ENCODE measurements around the gene LRIT1. TPM values are rescaled to one million over a fixed set of nuclear protein-coding genes. Genes with fewer than 3 reads are reported as not detected.

Gene LRIT1, protein sequence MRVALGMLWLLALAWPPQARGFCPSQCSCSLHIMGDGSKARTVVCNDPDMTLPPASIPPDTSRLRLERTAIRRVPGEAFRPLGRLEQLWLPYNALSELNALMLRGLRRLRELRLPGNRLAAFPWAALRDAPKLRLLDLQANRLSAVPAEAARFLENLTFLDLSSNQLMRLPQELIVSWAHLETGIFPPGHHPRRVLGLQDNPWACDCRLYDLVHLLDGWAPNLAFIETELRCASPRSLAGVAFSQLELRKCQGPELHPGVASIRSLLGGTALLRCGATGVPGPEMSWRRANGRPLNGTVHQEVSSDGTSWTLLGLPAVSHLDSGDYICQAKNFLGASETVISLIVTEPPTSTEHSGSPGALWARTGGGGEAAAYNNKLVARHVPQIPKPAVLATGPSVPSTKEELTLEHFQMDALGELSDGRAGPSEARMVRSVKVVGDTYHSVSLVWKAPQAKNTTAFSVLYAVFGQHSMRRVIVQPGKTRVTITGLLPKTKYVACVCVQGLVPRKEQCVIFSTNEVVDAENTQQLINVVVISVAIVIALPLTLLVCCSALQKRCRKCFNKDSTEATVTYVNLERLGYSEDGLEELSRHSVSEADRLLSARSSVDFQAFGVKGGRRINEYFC
- under 1 TPM in 2 of 4 donors, not detected in 2; 0.19 to 0.34 TPM for total RNA-seq

- no peaks in the 10 kb centered on the region for H3K36me3 ChIP-seq
- TF ChIP-seq POLR2A (IDR thresholded peaks at IDR 0.05): no peak
- TF ChIP-seq, protein P1, sequence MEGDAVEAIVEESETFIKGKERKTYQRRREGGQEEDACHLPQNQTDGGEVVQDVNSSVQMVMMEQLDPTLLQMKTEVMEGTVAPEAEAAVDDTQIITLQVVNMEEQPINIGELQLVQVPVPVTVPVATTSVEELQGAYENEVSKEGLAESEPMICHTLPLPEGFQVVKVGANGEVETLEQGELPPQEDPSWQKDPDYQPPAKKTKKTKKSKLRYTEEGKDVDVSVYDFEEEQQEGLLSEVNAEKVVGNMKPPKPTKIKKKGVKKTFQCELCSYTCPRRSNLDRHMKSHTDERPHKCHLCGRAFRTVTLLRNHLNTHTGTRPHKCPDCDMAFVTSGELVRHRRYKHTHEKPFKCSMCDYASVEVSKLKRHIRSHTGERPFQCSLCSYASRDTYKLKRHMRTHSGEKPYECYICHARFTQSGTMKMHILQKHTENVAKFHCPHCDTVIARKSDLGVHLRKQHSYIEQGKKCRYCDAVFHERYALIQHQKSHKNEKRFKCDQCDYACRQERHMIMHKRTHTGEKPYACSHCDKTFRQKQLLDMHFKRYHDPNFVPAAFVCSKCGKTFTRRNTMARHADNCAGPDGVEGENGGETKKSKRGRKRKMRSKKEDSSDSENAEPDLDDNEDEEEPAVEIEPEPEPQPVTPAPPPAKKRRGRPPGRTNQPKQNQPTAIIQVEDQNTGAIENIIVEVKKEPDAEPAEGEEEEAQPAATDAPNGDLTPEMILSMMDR (IDR thresholded peaks at IDR 0.05): no peak
- WGBS, 2 donors: 53 to 74% methylated on average over 3 to 4 of the region's 13 CpGs
- H3K9me3 ChIP-seq: no peaks in the 10 kb centered on the region
- H3K4me1 ChIP-seq: no peaks in the 10 kb centered on the region
- H3K4me3 ChIP-seq: no peak within 1 kb of the TSS
- H3K27ac ChIP-seq: no peak within 1 kb of the TSS
- H3K27me3 ChIP-seq: peaks cover 0 to 31% (median 0%) of the 10 kb centered on the region in 4 donors
- DNase-seq: no peak
- intact Hi-C loops (cut with DNase I): no loop called here
Observed at GRCh38 chr10:84241185-84241790, at the start of gene LRIT1. Gene LRIT1 (minus strand): TSS chr10:84241546. CDS start chr10:84241439, 107 bp downstream.

DNA sequence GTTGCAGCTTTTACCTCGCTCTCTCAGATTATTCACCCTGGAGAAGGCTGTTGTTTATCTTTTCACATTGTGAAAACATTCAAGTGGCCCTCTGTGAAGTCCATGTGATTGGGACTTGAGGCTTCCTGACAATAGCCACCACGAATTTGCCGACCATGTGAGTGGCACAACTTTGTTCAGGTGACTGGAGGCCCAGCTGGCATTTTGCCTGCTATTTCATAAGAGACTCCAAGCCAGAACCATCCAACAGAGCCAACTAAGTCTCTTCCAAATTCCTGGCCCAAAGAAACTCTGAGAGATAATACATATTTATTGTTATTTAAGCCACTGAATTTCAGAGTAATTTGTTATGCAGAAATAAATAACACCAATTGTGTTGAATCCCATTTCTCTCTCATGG, 48.9 kb upstream of the LRIT1 start:
- Histone ChIP-seq H3K9me3 (no peaks in the 10 kb centered on the region), H3K27ac (no peak overlapping the region), H3K4me1 (no peaks in the 10 kb centered on the region), H3K4me3 (no peak overlapping the region), H3K27me3 (no peaks in the 10 kb centered on the region), H3K36me3 (no peaks in the 10 kb centered on the region)
- TF ChIP-seq POLR2A (IDR thresholded peaks at IDR 0.05): no peak
- TF ChIP-seq, protein P1 (IDR thresholded peaks at IDR 0.05): no peak
- intact Hi-C loops (cut with DNase I): no loop called here
- 41 to 58% methylated on average over 3 of the region's 3 CpGs for WGBS, 2 donors
- no peak for DNase-seq

DNA sequence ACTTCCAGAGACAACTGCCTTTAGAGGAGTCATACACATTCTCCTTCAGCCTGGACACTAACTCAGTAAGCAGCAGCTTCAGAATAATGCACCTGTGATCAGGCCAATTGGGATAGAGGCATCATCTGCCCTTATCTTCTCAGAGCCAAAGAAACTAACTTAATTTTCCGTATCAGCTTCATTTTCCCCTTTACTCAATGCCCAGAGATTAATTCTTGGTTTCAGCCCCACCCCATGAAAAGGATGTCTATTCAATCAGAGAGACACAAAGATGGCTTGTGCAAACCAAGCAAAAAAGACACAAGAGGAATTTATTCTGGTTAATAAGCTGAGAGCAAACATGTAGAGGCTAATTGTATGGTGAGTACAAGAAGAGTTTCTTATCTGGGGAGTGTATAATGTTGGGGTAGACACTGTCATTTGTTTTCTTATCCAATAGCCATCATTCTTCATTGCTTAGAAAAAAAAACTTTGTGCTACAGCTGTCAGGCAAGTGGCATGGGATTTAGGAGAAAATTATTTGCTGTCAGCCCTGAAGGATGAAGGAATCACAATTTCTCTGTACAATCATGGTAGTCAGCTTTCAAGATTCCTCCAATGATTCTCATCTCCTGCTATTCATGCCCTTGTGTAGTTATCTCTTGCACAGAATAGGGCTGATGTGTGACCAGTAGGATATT, 48.3 kb upstream of the LRIT1 start:
- no peaks in the 10 kb centered on the region for H3K36me3 ChIP-seq
- H3K27ac ChIP-seq: no peak overlapping the region
- no peaks in the 10 kb centered on the region for H3K4me1 ChIP-seq
- 61 to 69% methylated on average over 1 of the region's 1 CpG for WGBS, 2 donors
- no peak overlapping the region for H3K4me3 ChIP-seq
- no peaks in the 10 kb centered on the region for H3K27me3 ChIP-seq
- no peak for DNase-seq
- no peak for TF ChIP-seq POLR2A (IDR thresholded peaks at IDR 0.05)
- TF ChIP-seq, protein P1 (IDR thresholded peaks at IDR 0.05): no peak
- no peaks in the 10 kb centered on the region for H3K9me3 ChIP-seq
- intact Hi-C loops (cut with DNase I): no loop called here

- Histone ChIP-seq H3K36me3 (no peaks in the 10 kb centered on the region), H3K4me1 (no peaks in the 10 kb centered on the region), H3K4me3 (no peak overlapping the region), H3K27me3 (no peaks in the 10 kb centered on the region), H3K27ac (no peak overlapping the region), H3K9me3 (no peaks in the 10 kb centered on the region)
- 81 to 91% methylated on average over 1 of the region's 1 CpG for WGBS, 2 donors
- no peak for DNase-seq
- intact Hi-C loops (cut with DNase I): no loop called here
- TF ChIP-seq POLR2A (IDR thresholded peaks at IDR 0.05): no peak
- TF ChIP-seq, protein P1 (IDR thresholded peaks at IDR 0.05): no peak
Observed at GRCh38 chr10:84288151-84288550, 46.8 kb upstream of the LRIT1 start.
